IMR-90 (cell line): ENCODE measurements around the gene ST8SIA2. TPM values are rescaled to one million over a fixed set of nuclear protein-coding genes. Genes with fewer than 3 reads are reported as not detected.
A peak's percentile ranks its signal among the peaks of the same experiment; 100 is the strongest.

ENCODE experiments used
- ATAC-seq: fragments of 200-7000 bp; cut with Tn5 transposase; 2 replicates; pipeline ENCODE4 v1.9.1; 2020; ENCODE audit warnings: low read depth, mild to moderate bottlenecking, moderate library complexity
- BruUV-seq: library from RNA; stranded (reverse); fragments of 400-500 nt; replicated peaks from 2 replicates; lab custom pipeline; 2021; lab: Mats Ljungman, UMichigan
- CTCF ChIA-PET: fragments of 300-600 bp; formaldehyde crosslinking; extraction: SDS; loops from one replicate; lab custom pipeline; 2021; ENCODE audit warnings: antibody characterized with exemption; lab: Yijun Ruan, JAX
- POLR2A ChIA-PET: fragments of 300-600 bp; sonication (Branson Sonifier 250); formaldehyde crosslinking; loops from one replicate; lab custom pipeline; 2022; ENCODE audit warnings: antibody characterized with exemption; ENCODE audit not compliant: unreplicated experiment; lab: Charles Lee
- DNase-seq: peaks from one replicate; pipeline ENCODE4 v3.0.0; 2013
- H2AFZ ChIP-seq: replicated peaks from 2 replicates; pipeline ENCODE3; 2013; ENCODE audit warnings: low read length, mild to moderate bottlenecking; ENCODE audit not compliant: poor library complexity
- H2AK5ac ChIP-seq: 2 replicates; pipeline ENCODE4 v1.6.1; 2013; ENCODE audit warnings: low read depth, low read length, inconsistent platforms
- H2AK9ac ChIP-seq: replicated peaks from 2 replicates; pipeline ENCODE3; 2013; ENCODE audit warnings: mild to moderate bottlenecking, low read depth, low read length, moderate library complexity; ENCODE audit not compliant: poor library complexity
- H2BK120ac ChIP-seq: 2 replicates; pipeline ENCODE4 v1.6.1; 2013; ENCODE audit warnings: low read depth, low read length, inconsistent platforms
- H2BK15ac ChIP-seq: 3 replicates; pipeline ENCODE4 v1.6.1; 2013; ENCODE audit warnings: low read depth, low read length, inconsistent platforms
- H2BK20ac ChIP-seq: 2 replicates; pipeline ENCODE4 v1.6.1; 2013; ENCODE audit warnings: low read depth, mild to moderate bottlenecking, inconsistent platforms, low read length, moderate library complexity
- H2BK5ac ChIP-seq: 2 replicates; pipeline ENCODE4 v1.6.1; 2013; ENCODE audit warnings: mild to moderate bottlenecking, low read depth, low read length, inconsistent platforms; ENCODE audit not compliant: poor library complexity, severe bottlenecking
- H3K14ac ChIP-seq: replicated peaks from 2 replicates; pipeline ENCODE4 v1.6.1; 2013; ENCODE audit warnings: low read depth, low read length, inconsistent platforms
- H3K18ac ChIP-seq: 2 replicates; pipeline ENCODE4 v1.6.1; 2013; ENCODE audit warnings: low read depth, low read length, control low read depth
- H3K23ac ChIP-seq: 2 replicates; pipeline ENCODE4 v1.6.1; 2013; ENCODE audit warnings: low read depth, low read length, inconsistent platforms
- H3K27ac ChIP-seq: 2 replicates; pipeline ENCODE4 v1.5.1; 2013; ENCODE audit warnings: mild to moderate bottlenecking, control low read depth, low read length; ENCODE audit not compliant: insufficient read depth
- H3K27me3 ChIP-seq: 2 replicates; pipeline ENCODE4 v1.6.1; 2013; ENCODE audit warnings: low read length; ENCODE audit not compliant: control insufficient read depth, insufficient read depth
- H3K36me3 ChIP-seq: 2 replicates; pipeline ENCODE4 v1.6.1; 2013; ENCODE audit warnings: low read length, mixed read lengths; ENCODE audit not compliant: control insufficient read depth, insufficient read depth
- H3K4ac ChIP-seq: 2 replicates; pipeline ENCODE4 v1.6.1; 2013; ENCODE audit warnings: low read depth, low read length, inconsistent platforms
- H3K4me1 ChIP-seq: 2 replicates; pipeline ENCODE4 v1.6.1; 2013; ENCODE audit warnings: low read length, mixed read lengths; ENCODE audit not compliant: control insufficient read depth, insufficient read depth
- H3K4me2 ChIP-seq: 2 replicates; pipeline ENCODE4 v1.6.1; 2013; ENCODE audit warnings: low read depth, mild to moderate bottlenecking, control low read depth, low read length, moderate library complexity
- H3K4me3 ChIP-seq: 2 replicates; pipeline ENCODE4 v1.5.1; 2013; ENCODE audit warnings: low read depth, mild to moderate bottlenecking, control low read depth, low read length, moderate library complexity; ENCODE audit not compliant: insufficient read depth
- H3K56ac ChIP-seq: 2 replicates; pipeline ENCODE4 v1.6.1; 2013; ENCODE audit warnings: low read length, inconsistent platforms; ENCODE audit not compliant: insufficient read depth; ENCODE audit errors: extremely low read depth
- H3K79me1 ChIP-seq, 2 experiments: 2 replicates each; pipeline ENCODE4 v1.6.1; 2013; ENCODE audit warnings: low read length in 2 of 2, inconsistent platforms in 1 of 2, low read depth in 1 of 2
- H3K9ac ChIP-seq: 2 replicates; pipeline ENCODE4 v1.6.1; 2013; ENCODE audit warnings: low read depth, low read length, control low read depth
- H3K9me1 ChIP-seq: 2 replicates; pipeline ENCODE4 v1.6.1; 2013; ENCODE audit warnings: low read length, inconsistent platforms; ENCODE audit not compliant: insufficient read depth
- H3K9me3 ChIP-seq: 2 replicates; pipeline ENCODE4 v1.6.1; 2013; ENCODE audit warnings: low read length; ENCODE audit not compliant: control insufficient read depth, insufficient read depth
- H4K20me1 ChIP-seq: 2 replicates; pipeline ENCODE4 v1.6.1; 2013; ENCODE audit warnings: low read length, inconsistent platforms; ENCODE audit not compliant: insufficient read depth
- H4K5ac ChIP-seq: 2 replicates; pipeline ENCODE4 v1.6.1; 2013; ENCODE audit warnings: mild to moderate bottlenecking, low read depth, low read length, control low read depth
- H4K8ac ChIP-seq, 2 experiments: 2 replicates each; pipeline ENCODE4 v1.6.1; 2013; ENCODE audit warnings: low read depth in 2 of 2, low read length in 2 of 2, control low read depth in 1 of 2, inconsistent platforms in 1 of 2
- H4K91ac ChIP-seq: 2 replicates; pipeline ENCODE4 v1.6.1; 2013; ENCODE audit warnings: low read depth, low read length, inconsistent platforms; ENCODE audit not compliant: insufficient read depth
- CEBPB ChIP-seq: IDR thresholded peaks from 2 replicates; pipeline ENCODE4 v1.6.1; 2012; ENCODE audit warnings: low read depth, low read length, improper control_type of control experiment
- WGBS, 2 experiments: methylation state at CpG; one replicate each; pipeline versions ENCODE4 v1.1.5 to v1.1.7; 2013; ENCODE audit warnings: missing lambda C conversion rate in 2 of 2; ENCODE audit not compliant: insufficient read length in 1 of 2; ENCODE audit errors: extremely low coverage in 2 of 2; 5-methylcytosine and 5-hydroxymethylcytosine counted together
- dilution Hi-C: fragments of 300-500 bp; cut with HindIII; formaldehyde crosslinking; loops from one replicate; pipeline ENCODE4 v1.14.3; 2018; ENCODE audit warnings: low sequenced_read_pairs; ENCODE audit not compliant: unreplicated experiment
- in situ Hi-C: fragments of 300-500 bp; cut with MboI; formaldehyde crosslinking; loops from 3 replicates; pipeline ENCODE4 v1.14.3; 2019; ENCODE audit warnings: low sequenced_read_pairs, inconsistent platforms, mixed read lengths
- intact Hi-C: fragments of 100-400 bp; cut with micrococcal nuclease; formaldehyde crosslinking; loops from 2 replicates; pipeline ENCODE4 v1.10.0; 2022
- polyA plus RNA-seq, 3 experiments: library from polyadenylated mRNA; depleted of rRNA; stranded (reverse); fragments of >200 nt; gene quantifications; 2 replicates each; pipeline ENCODE4 v1.2.3, GENCODE V29; 2012; ENCODE audit warnings: low replicate concordance in 1 of 3
- total RNA-seq: library from RNA; depleted of rRNA; stranded (reverse); fragments of >200 nt; gene quantifications from 2 replicates; pipeline ENCODE4 v1.2.3, GENCODE V29; 2012
- TF ChIP-seq, protein P1 (sequence below): fragments of 150-350 bp; IDR thresholded peaks from 2 replicates; pipeline ENCODE4 v1.6.1; 2016; ENCODE audit warnings: low read depth, mild to moderate bottlenecking, low read length, moderate library complexity, borderline replicate concordance

ST8SIA2 gene
- total and polyA plus RNA-seq, 2 of the 4 experiments (the other 2 are of a cell fraction), result not detected

GRCh38 chr15:92451225-92451825 lies 57.6 kb downstream of the ST8SIA2 start:
- peak; percentile 26 for DNase-seq

More at GRCh38 chr15:92451225-92451825, 57.6 kb downstream of the ST8SIA2 start:
- H3K4me2 ChIP-seq, result no peak overlapping the region
- H2BK15ac ChIP-seq, result no peak overlapping the region
- no peak overlapping the region for H2AK9ac ChIP-seq
- H3K27me3 ChIP-seq, result no peaks in the 10 kb centered on the region
- H3K9me3 ChIP-seq, result no peaks in the 10 kb centered on the region
- H3K4me3 ChIP-seq, result no peak overlapping the region
- H3K36me3 ChIP-seq, result no peaks in the 10 kb centered on the region
- no peak overlapping the region for H4K8ac ChIP-seq
- ChIA-PET POLR2A (no interaction called here), CTCF (no interaction called here)
- BruUV-seq, result no TSS peak
- 76% methylated on average over 5 of the region's 10 CpGs; no CpG with 5 or more reads in 1 of the 2 experiments for WGBS, 2 experiments
- no peaks in the 10 kb centered on the region for H4K20me1 ChIP-seq
- no peak for TF ChIP-seq CEBPB
- TF ChIP-seq, protein P1, sequence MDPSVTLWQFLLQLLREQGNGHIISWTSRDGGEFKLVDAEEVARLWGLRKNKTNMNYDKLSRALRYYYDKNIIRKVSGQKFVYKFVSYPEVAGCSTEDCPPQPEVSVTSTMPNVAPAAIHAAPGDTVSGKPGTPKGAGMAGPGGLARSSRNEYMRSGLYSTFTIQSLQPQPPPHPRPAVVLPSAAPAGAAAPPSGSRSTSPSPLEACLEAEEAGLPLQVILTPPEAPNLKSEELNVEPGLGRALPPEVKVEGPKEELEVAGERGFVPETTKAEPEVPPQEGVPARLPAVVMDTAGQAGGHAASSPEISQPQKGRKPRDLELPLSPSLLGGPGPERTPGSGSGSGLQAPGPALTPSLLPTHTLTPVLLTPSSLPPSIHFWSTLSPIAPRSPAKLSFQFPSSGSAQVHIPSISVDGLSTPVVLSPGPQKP, result no peak
- dilution Hi-C loops, result no loop called here
- no peak overlapping the region for H3K56ac ChIP-seq
- no peaks in the 10 kb centered on the region for H3K4me1 ChIP-seq
- H2BK5ac ChIP-seq, result no peak overlapping the region
- H2BK20ac ChIP-seq, result no peak overlapping the region
- no peak overlapping the region for H4K5ac ChIP-seq
- H2AK5ac ChIP-seq, result no peak overlapping the region
- H4K91ac ChIP-seq, result no peak overlapping the region
- intact Hi-C loops, result no loop called here
- no peak overlapping the region for H3K4ac ChIP-seq
- no peak overlapping the region for H3K9ac ChIP-seq
- H3K18ac ChIP-seq, result no peak overlapping the region
- no peak for ATAC-seq
- no peak overlapping the region for H3K23ac ChIP-seq
- H3K79me1 ChIP-seq, result no peaks in the 10 kb centered on the region
- no peak overlapping the region for H2AFZ ChIP-seq
- no peak overlapping the region for H3K27ac ChIP-seq
- no peaks in the 10 kb centered on the region for H3K9me1 ChIP-seq
- no peak overlapping the region for H2BK120ac ChIP-seq
- H3K14ac ChIP-seq, result no peak overlapping the region
- in situ Hi-C loops, result no loop called here
